Gastroesophageal sphincter (tissue), 4 donors: ENCODE results near the gene ZBTB7A. TPM values are rescaled to one million over a fixed set of nuclear protein-coding genes. Genes with fewer than 3 reads are reported as not detected.

Experiments used
- ATAC-seq: fragments of 150-250 bp; one replicate; pipeline ENCODE4 v1.9.1; 2016; ENCODE audit warnings: mild to moderate bottlenecking, moderate library complexity
- H3K27ac ChIP-seq, 4 donors: fragments of 200-600 bp; sonication (generic) in 3 of 4; 1 replicate in 3 of 4; 2 replicates in 1 of 4; pipeline ENCODE4 v1.5.1; 2016 to 2019
- H3K27me3 ChIP-seq: fragments of 200-600 bp; sonication (generic); one replicate; pipeline ENCODE4 v1.5.1; 2019
- H3K36me3 ChIP-seq, 2 donors: fragments of 200-600 bp; sonication (generic); one replicate each; pipeline ENCODE4 v1.5.1; 2019; ENCODE audit warnings: control low read depth in 1 of 2
- H3K4me1 ChIP-seq, 3 donors: fragments of 200-600 bp; sonication (generic); 1 replicate in 2 of 3; 2 replicates in 1 of 3; pipeline ENCODE4 v1.5.1; 2016 to 2019; ENCODE audit warnings: control low read depth in 2 of 3
- H3K4me3 ChIP-seq, 2 donors: fragments of 200-600 bp; sonication (generic); one replicate each; pipeline ENCODE4 v1.5.1; 2019; ENCODE audit warnings: mild to moderate bottlenecking in 1 of 2, moderate library complexity in 1 of 2
- H3K9me3 ChIP-seq, 3 donors: fragments of 200-600 bp; sonication (generic); one replicate each; pipeline ENCODE4 v1.5.1; 2017 to 2019; ENCODE audit warnings: control low read depth in 2 of 3
- EP300 ChIP-seq: sonication (generic); formaldehyde crosslinking; IDR thresholded peaks from one replicate; pipeline ENCODE4 v1.6.1; 2017; ENCODE audit warnings: antibody characterized with exemption, mild to moderate bottlenecking
- POLR2A ChIP-seq, 2 donors: fragments of 450-650 bp; IDR thresholded peaks; one replicate each; pipeline ENCODE4 v1.6.1; 2017; ENCODE audit warnings: antibody characterized with exemption in 2 of 2, mild to moderate bottlenecking in 2 of 2, moderate library complexity in 1 of 2
- POLR2AphosphoS5 ChIP-seq: sonication (generic); formaldehyde crosslinking; IDR thresholded peaks from one replicate; pipeline ENCODE4 v1.6.1; 2017; ENCODE audit warnings: antibody characterized with exemption
- WGBS, 2 donors: methylation state at CpG; one replicate each; pipeline ENCODE4 v1.1.5; 2018; ENCODE audit warnings: low coverage in 1 of 2; 5-methylcytosine and 5-hydroxymethylcytosine counted together
- total RNA-seq, 4 donors: library from RNA; depleted of rRNA; stranded (reverse); fragments of >200 nt; gene quantifications; one replicate each; pipeline ENCODE4 v1.1.0, GENCODE V29; 2016
- TF ChIP-seq, protein P1 (sequence below), 4 experiments: fragments of 200-600 bp in 2 of 4; fragments of 450-650 bp in 2 of 4; sonication (generic) in 1 of 4; IDR thresholded peaks; one replicate each; pipeline ENCODE4 v1.5.1; 2017 to 2019; ENCODE audit warnings: antibody characterized with exemption in 4 of 4, mild to moderate bottlenecking in 2 of 4, moderate library complexity in 2 of 4

ZBTB7A gene
- total RNA-seq, 4 donors from 2014 or later: 65.6 to 122 (median 82.4) TPM

DNA sequence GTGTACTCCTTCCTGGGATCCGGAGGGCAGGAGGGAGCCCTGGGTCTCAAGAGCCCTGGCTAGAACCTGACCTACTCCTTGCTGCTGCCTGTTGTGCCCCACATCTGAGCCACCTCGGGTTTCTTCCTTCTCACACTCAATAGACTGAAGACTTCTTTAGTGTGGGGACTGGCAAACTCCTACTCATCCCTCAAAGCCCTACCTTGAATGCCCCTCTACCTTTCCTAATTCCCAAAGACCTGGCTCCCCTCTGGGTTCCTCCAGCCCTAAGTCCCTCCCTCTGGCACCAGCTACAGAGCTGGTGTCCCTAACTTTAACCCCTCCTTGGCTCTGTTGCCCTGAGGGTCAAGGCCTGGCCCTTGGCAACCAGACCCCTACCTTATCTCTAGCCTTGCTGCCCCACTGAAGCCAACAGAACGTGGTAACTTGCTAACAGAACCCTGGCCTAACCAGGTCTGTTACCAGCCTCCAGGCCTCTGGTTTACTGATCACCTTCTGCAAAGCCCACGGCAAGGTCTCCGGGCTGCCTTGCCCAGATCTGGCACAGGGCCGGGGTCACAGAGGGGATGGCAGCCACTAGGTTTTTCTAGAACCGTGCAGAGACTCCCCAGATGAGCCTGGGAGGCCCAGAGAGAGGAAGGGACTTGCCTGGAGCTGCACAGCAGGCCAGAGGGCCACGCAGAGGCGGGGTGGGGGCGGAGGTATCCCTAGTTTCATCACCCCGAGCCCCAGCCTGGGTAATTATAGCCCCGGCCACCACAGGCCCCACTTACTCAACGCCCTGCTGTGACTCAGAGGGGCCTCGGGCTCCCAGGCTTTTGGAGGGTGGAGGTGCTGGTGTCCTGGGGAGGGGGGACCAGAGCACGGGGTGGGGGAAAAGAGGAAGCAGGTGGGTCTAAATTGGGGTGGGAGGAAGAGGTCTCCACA, 15.3 kb downstream of the ZBTB7A start:
- Histone ChIP-seq H3K36me3 (peaks cover 0 to 87% of the 10 kb centered on the region in 2 donors), H3K4me1 (peaks cover 0 to 83% (median 29%) of the 10 kb centered on the region in 3 donors), H3K27me3 (no peaks in the 10 kb centered on the region), H3K27ac (peak overlapping the region in 3 of 4 donors; percentile 72 to 78 (median 75)), H3K9me3 (no peaks in the 10 kb centered on the region), H3K4me3 (peak overlapping the region in 1 of 2 donors; percentile 15)
- no peak for TF ChIP-seq EP300
- no peak for TF ChIP-seq POLR2AphosphoS5
- no peak for TF ChIP-seq POLR2A (IDR thresholded peaks at IDR 0.05)
- TF ChIP-seq, protein P1, sequence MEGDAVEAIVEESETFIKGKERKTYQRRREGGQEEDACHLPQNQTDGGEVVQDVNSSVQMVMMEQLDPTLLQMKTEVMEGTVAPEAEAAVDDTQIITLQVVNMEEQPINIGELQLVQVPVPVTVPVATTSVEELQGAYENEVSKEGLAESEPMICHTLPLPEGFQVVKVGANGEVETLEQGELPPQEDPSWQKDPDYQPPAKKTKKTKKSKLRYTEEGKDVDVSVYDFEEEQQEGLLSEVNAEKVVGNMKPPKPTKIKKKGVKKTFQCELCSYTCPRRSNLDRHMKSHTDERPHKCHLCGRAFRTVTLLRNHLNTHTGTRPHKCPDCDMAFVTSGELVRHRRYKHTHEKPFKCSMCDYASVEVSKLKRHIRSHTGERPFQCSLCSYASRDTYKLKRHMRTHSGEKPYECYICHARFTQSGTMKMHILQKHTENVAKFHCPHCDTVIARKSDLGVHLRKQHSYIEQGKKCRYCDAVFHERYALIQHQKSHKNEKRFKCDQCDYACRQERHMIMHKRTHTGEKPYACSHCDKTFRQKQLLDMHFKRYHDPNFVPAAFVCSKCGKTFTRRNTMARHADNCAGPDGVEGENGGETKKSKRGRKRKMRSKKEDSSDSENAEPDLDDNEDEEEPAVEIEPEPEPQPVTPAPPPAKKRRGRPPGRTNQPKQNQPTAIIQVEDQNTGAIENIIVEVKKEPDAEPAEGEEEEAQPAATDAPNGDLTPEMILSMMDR (IDR thresholded peaks at IDR 0.05): no peak
- no peak for ATAC-seq
- WGBS, 2 donors: 78 to 90% methylated on average over 2 of the region's 15 CpGs

DNA sequence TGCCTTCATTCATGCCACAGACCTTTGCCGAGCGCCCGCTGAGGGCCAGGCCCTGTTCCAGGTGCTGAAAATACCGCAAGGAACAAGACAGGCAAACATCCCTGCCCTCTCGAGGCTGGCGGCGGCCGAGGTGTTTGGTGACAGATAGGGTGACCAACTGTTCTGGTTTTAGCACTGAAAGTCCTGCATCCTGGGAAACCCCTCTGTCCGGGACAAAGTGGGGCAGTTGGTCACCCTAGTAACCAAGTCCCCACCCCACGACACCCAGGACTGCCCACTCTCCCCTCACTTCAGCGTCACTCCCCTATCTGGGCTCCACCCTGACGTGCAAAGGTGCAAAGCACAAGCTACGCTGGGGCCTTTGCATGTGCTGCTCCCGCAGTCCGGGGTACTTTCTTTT, 17.3 kb downstream of the ZBTB7A start:
- TF ChIP-seq EP300: no peak
- TF ChIP-seq, protein P1 (IDR thresholded peaks at IDR 0.05): no peak
- TF ChIP-seq POLR2A (IDR thresholded peaks at IDR 0.05): no peak
- no peak for TF ChIP-seq POLR2AphosphoS5
- Histone ChIP-seq H3K27me3 (no peaks in the 10 kb centered on the region), H3K27ac (peak overlapping the region in 2 of 4 donors; percentile 36 to 39), H3K9me3 (no peaks in the 10 kb centered on the region), H3K4me1 (peaks cover 0 to 86% (median 29%) of the 10 kb centered on the region in 3 donors), H3K36me3 (peaks cover 0 to 89% of the 10 kb centered on the region in 2 donors), H3K4me3 (no peak overlapping the region)
- no peak for ATAC-seq
- WGBS, 2 donors: 56 to 67% methylated on average over 5 to 6 of the region's 15 CpGs

DNA sequence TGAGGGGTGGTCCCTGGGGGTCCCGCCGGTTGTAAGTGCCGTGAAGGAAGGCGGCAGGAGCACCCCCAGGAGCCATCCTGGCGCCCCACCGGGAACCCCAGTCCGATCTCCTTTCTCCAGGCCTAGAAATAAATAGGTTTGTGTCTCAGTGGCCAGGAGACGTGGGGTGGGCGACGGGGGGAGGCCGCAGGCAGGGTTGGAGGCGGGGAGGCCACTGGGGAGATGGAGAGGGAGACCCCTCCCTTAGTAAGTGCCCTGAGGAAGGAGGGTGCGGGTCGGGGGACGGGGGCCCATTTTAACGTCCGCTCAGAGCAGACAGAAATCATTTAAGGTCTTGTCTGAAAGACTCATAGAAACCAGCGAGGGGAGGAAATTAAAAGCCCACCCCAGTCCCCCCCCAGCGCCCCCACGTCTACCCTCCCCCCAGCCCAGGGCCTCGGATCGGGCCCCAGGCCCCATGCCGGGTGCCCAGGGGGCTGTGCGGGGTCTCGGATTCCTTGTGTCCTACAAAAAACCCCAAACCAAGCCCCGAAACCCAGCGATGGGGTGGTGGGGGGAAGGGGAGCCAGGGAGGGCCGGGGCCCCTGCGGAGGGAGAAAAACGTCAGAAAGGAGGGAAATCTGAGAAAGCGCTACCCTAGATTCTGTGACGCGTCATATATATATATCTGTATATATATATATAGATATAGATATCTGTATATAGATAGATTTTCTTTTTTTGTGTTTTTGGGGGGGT, 19.6 kb downstream of the ZBTB7A start:
- Histone ChIP-seq H3K27me3 (no peaks in the 10 kb centered on the region), H3K4me3 (no peak overlapping the region), H3K36me3 (peaks cover 0 to 77% of the 10 kb centered on the region in 2 donors), H3K27ac (peak overlapping the region in 2 of 4 donors; percentile 1 to 29), H3K4me1 (peaks cover 0 to 85% (median 12%) of the 10 kb centered on the region in 3 donors), H3K9me3 (no peaks in the 10 kb centered on the region)
- ATAC-seq: no peak
- 76 to 96% methylated on average over 4 to 16 of the region's 33 CpGs for WGBS, 2 donors
- TF ChIP-seq, protein P1 (IDR thresholded peaks at IDR 0.05): no peak
- TF ChIP-seq POLR2A (IDR thresholded peaks at IDR 0.05) (no peak), POLR2AphosphoS5 (no peak), EP300 (no peak)

DNA sequence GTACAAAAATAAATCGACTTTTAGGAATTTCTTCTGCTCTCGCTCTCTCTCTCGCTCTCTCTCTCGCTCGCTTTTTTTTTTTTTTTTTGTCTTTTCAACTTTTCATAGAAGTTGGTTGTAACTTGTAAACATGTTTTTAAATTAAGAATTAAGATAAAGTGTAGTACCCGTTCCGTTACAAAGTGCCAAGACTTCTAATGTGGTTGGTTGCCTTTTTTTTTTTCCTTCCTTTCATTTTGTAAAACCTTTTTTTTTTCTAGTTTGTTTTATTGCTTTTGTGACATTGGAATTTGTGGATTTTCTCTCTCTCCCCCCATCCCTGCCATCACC, 20.4 kb downstream of the ZBTB7A start:
- no peak for ATAC-seq
- Histone ChIP-seq H3K36me3 (peaks cover 0 to 77% of the 10 kb centered on the region in 2 donors), H3K9me3 (no peaks in the 10 kb centered on the region), H3K27me3 (no peaks in the 10 kb centered on the region), H3K4me3 (no peak overlapping the region), H3K27ac (peak overlapping the region in 1 of 4 donors; percentile 1), H3K4me1 (peaks cover 0 to 77% (median 10%) of the 10 kb centered on the region in 3 donors)
- 68 to 71% methylated on average over 7 of the region's 7 CpGs for WGBS, 2 donors
- TF ChIP-seq EP300 (no peak), POLR2A (IDR thresholded peaks at IDR 0.05) (no peak)
- TF ChIP-seq, protein P1 (IDR thresholded peaks at IDR 0.05): no peak
